ENCODE data around the gene TGDS.

Gene TGDS

DNA sequence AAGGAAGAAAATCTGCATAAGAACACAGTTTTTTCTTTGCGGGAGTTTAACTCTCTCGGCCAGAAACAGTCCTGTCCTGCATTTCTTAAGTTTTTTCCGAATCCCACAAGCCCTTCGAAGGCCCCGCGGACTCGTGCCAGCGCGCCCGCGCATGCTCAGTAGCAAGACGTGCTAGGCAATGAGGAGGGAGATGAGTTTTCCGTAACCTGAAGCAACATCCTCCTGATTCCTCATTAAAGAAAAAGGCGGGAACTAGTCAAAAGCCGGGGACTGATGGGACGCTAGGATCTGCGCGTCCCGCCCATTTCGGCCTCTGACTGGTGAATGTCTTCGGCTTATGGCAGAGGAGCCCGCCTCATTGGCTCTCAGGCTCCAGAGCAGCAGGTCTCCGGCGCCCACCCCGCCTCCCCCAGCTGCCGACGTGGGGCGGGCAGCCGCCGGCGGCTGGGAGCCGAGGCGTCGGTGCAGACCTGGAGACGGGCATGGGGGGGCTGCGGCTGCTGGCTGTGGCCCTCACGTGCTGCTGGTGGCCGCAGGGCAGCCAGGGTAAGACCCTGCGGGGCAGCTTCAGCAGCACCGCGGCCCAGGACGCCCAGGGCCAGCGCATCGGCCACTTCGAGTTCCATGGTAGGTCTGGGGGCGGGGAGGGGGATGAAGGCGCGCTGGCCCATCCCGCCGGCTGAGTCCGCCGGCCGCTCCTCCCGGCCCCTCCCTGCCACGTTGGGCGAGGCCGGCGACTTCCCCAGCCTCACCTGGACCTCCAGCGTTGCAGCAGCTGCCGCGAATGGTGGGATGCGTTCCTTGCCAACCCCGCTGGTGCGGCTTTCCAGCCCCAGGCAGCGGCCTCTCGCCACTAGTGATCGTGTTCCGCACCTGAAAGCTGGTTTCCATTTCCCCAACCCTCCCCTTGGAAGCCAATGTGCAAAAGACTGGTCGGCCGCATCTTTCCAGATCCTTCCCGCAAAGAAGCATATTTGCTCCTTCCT, 5.8 kb upstream of the TGDS start, which contains the start of gene GPR180:
TSS of gene GPR180 (plus strand) at position 412 of the 986 bp plus-strand sequence. CDS start at position 483, 71 bp downstream.
- peak; percentile 80 to 86 for DNase-seq (ENCODE audit: low read depth in 2 of 2)

DNA sequence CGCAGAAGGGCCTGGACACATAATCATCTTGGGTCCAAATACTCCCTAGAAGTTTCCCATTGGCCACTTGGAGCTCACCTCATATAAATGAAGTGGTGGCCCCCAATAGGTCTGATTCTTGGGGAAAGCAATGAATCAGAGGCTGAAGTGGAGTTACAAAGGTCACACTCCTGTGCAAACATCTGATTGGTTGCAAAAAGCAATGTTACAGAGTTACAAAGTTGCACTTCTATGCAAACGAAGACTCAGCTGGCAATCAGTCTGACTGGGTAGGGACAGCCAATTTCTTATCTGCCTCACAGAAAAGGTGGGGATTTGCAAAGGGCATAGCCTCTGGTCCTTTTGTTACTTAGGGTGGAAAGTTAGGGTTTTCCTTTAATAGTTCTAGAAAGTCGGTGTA, 3.9 kb upstream of the TGDS start:
- DNase-seq (ENCODE audit: low read depth in 2 of 2) = no peak

DNA sequence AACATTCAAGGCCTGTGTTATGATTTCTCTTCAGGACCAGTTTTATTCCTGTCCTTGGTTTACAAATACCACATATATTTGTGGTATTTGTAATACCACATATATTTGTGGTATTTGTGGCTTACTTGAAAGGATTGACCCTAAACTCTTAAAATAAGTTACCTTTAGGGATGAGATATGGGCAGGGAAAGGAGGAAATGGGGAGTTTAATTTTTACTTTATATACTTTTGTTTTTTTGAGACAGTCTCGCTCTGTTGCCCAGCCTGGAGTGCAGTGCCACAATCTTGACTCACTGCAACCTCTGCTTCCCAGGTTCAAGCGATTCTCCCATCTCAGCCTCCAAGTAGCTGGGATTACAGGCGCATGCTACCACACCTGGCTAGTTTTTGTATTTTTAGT, 2.3 kb upstream of the TGDS start:
- DNase-seq (ENCODE audit: low read depth in 2 of 2) = no peak

DNA sequence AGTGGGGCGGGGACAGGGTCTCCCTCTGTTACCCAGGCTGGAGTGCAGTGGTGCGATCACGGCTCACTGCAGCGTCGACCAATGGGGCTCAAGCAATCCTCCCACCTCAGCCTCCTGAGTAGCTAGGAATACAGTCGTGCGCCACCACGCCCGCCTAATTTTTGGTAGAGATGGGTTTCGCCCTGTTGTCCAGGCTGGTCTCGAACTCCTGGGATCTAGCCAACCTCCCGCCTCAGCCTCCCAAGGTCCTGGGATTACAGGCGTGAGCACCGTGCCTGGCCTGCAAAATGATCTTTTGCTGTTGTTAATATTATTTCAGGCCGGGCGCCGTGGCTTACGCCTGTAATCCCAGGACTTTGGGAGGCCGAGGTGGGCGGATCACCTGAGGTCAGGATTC, 621 bp upstream of the TGDS start:
- no peak for DNase-seq (ENCODE audit: low read depth in 2 of 2)

DNA sequence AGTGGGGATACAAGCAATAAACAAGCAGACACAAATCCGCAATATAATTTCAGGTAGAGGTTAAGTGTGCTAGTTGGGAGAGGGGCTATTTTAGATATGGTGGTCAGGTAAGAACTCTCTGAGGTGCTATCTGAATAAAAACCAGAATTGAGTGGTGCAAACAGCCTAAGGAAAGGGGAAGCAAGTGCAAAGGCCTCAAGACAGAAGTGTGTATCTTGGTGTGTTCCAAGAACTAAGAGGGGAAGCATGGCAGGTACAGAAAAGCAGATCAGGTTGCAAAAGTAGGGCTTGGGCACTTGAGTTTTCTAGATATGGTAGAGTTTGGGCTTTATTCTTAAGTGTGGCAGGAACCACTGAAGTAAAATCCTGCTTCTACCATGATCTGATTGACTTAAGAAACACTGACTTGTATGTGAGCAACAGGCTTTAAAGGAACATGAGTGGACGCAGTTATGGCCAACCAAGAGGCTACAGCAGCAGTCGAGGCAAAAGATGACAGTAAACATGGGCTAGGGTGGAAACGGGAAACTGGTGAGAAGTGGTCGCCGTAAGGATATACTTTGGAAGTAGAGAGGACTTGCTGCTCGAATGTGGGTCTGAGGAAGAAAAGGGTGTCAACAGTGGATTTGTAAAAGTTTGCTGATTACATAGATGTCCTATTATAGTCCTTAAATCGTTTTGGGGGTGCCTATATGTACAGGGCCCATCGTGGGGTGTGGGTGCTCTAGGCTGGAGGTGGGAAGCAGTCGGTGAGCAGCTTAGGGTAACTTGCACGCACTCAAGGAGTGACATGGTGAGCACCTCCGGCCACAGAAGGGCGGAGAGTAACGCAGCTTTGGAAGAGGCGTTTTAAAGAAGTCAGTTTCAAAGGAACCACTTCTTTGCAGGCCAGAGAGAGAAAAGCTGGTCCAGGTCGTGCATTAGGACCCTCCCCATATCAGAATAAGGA, 677 bp downstream of the TGDS start:
- DNase-seq (ENCODE audit: low read depth in 2 of 2) = no peak

DNA sequence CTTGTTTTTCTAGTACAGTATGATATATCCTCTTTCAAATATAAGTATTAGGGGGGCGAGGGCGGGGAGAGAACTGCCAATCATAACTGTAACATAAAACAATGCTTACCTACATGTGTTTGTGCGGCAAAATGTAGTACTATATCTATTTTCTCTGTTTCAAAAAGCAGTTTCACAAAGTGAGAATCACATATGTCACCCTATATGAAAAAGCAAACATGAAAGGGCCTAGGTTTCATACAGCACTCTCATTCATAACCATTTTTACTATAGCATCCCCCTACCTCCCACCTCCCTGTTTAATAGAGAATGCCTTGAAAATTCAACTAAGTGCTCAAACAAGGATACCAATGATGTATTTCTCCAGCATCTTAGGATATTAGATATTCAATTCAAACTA, 5.2 kb downstream of the TGDS start:
- no peak for DNase-seq (ENCODE audit: low read depth in 2 of 2)

DNA sequence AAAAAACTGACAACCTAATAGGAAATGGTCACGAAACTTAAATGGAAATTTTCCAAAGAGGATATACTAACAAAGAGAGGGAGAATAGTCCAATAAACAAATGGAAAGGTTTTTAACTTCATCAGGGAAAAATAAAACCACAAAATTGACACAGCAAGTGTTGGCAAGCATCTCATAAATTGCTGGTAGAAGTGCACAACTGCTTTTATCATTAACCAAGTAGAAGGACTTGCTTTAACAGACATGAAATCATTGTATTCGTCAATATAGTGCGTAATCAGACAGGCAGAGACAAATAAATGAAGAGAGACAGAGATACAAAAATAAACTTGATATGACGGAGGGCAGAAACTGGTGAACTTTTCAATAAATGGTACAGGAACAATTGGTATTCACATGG, 7.4 kb downstream of the TGDS start:
- no peak for DNase-seq (ENCODE audit: low read depth in 2 of 2)

DNA sequence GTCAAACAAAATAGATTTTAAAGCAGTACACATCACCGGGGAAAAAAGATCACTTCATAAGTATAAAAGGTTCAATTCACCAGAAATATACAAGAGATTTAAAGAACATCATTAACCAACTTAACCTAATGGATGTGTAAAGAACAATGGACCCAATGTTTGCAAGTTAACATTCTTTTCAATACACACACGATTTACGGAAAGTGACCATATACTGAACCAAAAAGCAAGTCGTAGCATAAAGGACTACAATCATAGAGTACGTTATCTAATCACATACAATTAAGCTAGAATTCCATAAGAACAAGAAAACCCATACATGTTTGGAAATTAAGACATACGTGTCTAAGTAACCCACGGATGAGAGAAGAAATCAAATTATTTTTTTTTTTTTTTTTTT, 9.6 kb downstream of the TGDS start:
- no peak for DNase-seq (ENCODE audit: low read depth in 2 of 2)

DNA sequence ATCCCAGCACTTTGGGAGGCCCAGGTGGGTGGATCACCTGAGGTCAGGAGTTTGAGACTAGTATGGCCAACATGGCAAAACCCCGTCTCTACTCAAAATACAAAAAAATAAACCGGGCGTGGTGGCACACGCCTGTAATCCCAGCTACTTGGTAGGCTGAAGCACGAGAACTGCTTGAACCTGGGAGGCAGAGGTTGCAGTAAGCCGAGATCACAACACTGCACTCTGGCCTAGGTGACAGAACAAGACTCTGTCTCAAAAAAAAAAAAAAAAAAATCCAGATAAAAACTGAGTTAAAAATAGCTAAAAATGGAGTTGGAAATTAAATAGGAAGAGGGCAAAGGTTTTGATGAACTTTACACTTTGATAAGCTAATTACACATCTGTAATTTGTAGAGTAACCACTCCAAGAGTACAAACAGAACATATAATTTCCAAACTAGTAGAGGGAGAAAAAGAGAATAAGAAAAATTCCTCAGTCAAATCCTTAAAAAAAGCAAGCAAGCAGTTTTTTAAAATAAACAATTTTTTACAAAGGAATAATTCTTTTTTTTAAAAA, 10.3 kb downstream of the TGDS start:
- no peak for DNase-seq (ENCODE audit: low read depth in 2 of 2)

DNA sequence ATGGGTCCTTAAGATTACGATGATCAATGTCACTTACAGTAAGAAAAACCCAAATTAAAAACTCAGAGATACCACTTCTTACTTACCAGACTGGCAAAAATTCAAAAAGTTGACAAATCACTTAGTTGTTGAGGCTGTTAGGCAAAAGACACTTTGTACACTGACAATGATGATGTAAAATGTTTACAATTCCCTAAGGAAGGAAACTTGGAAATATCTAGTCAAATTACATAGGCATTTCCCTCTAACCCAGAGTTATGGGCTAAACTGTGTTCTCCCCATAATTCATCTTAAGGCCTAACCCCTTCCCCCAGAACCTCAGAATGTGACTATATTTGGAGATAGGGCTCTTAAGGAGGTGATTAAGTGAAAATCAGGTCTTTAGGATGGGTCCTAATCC, 12.0 kb downstream of the TGDS start:
- no peak for DNase-seq (ENCODE audit: low read depth in 2 of 2)

DNA sequence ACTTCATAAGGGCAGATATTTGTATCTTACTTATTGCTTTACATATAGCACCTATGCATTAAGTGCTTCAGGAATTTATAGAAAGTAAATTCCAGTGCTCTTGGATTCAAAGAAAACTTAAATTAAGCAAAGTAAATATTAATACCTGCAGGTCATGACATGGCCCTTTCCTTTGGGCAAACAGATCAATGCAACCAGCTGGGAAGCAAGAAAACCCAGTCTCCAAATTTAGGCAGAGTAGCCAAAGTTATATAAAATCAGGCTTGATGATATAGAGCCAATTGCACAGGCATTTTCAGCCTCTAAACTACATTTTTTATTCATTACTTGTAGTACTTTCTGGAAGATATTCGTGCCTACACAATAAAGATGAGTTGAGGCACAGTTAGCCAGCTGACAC, 16.9 kb downstream of the TGDS start:
- no peak for DNase-seq (ENCODE audit: low read depth in 2 of 2)

DNA sequence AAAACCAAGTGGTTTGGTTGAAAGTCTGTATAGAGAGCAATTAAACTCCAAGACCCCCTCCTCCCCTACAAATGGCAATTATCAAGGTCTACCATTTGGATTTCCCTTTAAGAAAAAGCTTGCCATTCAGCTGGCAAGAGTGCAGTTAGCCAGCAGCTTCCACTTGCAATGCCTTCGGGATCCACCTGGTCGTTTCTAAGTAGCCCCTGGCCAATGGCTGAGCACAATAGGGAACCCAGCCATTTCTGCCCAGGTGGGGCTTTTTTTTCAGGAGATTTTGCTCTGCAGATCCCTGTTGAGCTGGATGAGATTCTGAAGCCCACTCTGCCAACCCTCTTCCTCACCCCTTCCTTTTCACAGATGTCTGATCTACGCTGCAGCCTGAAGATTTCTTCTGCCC, 26.3 kb downstream of the TGDS start:
- DNase-seq (ENCODE audit: low read depth in 2 of 2) = no peak

DNA sequence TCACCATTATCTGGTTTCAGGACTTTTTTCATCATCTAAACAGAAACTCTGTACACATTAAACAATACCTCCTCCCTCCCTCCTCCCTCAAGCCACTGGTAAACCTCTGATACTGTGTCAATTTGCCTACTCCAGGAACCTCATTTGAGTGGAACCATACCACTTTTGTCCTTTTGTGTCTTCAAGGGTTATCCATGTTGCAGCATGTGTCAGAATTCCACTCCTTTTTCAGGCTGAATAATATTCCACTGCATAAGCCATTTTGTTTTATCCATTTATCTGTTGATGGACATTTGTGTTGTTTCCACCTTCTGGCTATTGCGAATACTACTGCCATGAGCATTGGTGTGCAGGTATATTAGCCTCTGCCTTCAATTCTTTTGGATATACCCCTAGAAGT, 27.5 kb downstream of the TGDS start:
- no peak for DNase-seq (ENCODE audit: low read depth in 2 of 2)

DNA sequence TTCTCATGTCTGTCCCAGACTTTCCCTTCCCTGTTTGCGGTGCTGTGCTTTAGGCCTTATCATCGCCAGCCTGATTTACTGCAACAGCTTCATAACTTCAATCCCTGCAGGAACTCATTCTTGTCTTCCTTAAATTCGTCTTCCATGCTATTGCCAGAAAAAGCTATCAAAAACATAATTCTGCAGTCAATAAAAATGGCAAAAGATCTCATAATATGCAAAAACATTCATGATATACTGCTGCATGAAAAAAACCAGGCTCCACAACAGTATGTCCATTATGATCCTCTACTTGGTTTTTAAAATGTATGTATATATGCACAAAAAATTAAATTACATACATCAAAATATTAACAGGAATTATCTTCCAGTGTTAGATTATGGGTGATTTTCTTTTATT, 28.4 kb downstream of the TGDS start:
- DNase-seq (ENCODE audit: low read depth in 2 of 2) = no peak

DNA sequence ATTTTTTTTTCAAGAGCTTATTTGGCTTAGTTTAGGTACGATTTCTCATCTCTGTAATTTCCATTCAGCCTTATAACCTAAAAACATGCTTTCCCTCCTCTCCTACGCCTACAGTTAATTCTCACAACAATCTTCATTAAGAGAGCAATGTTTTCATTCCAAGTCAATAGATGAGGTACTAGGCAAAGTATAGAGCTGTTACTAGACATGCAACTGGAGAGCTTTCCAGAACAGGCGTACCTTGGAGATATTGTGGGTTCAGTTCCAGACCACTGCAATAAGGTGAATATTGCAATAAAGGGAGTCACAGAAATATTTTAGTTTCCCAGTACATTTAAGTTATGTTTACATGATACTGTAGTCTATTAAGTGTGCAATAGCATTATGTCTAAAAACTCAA, 34.8 kb downstream of the TGDS start:
- DNase-seq (ENCODE audit: low read depth in 2 of 2) = no peak

DNA sequence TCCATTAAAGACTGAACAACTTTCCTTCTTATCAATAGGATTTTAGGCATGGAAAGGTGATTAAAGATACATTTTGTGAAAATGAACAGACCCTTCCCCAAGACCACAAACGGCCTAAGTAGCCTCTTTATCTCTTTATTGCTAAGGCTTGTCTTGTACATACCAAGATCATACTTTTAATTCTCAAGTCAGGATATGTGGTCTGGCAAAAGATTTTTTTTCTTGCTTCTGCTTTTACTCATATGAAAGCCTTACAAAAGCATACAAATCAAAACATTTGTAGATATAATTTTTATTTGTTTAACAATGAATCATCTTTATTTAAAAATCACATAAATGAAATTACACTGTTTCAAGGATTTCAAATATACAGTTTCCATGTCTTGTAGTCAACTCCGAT, 35.8 kb downstream of the TGDS start:
- DNase-seq (ENCODE audit: low read depth in 2 of 2) = no peak

DNA sequence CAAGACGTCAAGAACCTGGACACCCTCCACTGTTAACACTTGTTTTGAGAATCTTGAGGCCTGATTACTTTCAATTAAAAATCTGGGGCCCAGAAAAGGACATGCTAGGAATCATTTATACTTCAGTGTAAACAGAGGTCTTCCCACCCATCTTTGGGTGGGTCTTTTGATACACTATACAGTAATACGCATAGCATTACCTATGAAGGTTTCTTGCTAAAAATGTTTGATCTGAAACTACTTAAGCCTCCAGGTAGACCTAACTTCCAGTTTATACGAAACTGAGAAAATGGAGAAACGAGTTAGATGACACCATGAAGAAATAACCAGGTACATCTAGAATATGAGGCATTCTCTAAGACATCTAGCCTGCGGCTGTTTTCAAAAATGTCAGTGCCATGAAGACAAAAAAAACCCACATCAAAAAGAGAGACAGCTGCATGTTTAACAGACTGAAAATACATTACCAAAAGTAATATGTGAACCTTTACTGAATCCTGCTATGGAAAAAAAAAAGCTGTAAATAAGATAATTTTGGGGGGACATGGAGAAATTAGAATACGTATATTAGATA, 36.6 kb downstream of the TGDS start:
- no peak for DNase-seq (ENCODE audit: low read depth in 2 of 2)

DNA sequence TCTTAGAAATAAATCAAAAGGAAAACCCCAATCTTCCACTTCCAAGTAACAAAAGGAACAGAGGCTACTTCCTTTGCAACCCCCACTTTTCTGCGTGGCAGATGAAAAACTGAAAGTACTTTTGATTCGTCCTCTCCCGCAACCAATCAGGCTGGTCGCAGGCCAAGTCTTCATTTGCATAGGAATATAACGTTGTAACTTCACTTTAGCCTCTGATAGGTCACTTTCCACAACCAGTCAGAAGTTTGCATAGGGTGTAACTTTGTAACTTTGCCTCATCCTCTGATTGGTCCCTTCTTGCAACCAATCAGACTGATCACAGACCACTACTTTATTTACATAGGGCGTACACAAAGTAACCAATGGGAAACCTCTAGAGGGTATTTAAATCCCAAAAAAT, 37.2 kb downstream of the TGDS start:
- no peak for DNase-seq (ENCODE audit: low read depth in 2 of 2)

DNA sequence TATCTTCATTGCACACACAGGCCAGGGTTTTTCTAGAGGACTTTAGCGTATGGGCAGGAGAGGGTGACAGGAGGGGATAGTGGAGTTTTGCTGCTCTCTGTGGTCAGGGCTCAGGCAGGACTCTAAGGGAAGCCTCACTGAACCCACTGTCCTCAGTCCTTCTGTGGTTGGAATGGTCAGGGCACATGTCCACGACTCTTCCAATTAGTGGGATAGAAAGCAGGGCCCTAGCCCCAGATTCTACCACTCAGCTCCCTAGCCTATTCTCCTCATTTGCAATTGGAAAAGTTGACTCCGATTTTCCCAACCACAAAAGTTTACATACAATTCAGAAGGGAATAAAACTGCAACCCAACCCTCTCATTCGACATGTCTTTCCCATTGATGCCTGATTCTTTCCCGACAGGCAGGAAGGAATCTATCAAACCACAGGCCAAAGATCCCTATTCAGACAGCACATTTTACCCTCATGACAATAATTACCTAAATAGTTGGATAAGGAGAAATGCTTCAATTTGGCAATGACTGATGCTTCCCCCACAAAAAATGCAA, 38.2 kb downstream of the TGDS start:
- no peak for DNase-seq (ENCODE audit: low read depth in 2 of 2)

DNA sequence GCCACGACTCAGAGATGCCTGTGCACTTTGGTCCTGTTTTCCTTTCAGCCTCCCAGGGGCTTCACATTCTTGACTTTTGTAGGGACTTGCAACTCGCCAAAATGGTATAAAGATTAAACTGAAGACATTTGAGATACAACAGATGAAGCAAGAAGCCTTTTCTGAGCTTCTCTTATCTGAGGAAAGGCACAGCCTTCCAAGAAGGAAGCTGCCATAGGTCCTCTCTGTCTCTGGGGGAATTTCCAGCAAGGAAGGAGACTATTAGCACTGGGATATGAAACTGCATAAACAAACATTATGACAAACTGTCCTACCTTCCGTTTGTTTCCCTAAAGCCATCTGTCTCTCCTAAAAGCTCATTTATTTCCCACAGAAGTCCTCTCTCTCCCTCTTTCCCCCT, 39.3 kb downstream of the TGDS start:
- no peak for DNase-seq (ENCODE audit: low read depth in 2 of 2)

DNA sequence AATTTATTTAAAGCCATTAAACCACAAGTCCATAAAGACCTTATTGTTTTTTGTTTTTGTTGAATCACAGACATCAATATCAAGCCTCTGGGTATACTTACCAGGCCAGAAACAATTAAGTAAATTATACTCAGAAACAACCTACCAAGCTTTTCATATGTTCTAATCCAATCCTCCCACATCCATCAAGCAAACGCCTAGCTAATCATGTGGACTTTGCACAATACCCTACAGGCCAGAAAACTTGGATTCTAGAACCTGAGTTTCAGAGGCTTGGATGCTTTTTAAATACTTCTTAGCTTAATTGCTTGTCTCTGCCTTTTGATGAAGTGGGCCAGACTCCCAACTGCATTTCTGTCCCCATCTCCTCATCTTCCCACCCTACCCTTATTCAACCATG, 39.9 kb downstream of the TGDS start:
- DNase-seq (ENCODE audit: low read depth in 2 of 2) = no peak

DNA sequence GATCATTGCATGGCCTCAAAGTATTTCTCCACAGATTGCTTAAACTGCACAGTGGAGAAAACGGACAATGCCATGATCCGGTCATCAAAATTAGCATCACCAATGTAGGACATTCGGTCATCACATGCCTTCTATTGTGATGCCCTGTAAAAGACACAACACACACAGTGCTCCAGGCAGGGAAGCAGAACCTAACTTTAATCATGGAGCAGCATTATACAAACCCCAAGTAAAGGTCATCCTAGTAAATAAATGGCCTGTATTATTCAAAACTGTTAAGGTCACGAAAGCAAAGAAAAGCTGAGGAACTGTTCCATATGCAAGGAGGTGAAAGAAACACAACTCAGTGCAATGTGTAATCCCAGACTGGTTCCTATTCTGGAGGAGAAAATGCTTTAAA, 42.2 kb downstream of the TGDS start:
- no peak for DNase-seq (ENCODE audit: low read depth in 2 of 2)
